Ecto neural progenitor cell (in vitro differentiated cells): ENCODE data around the gene PTER.
A peak's percentile ranks its signal among the peaks of the same experiment; 100 is the strongest.

Experiments
- DNase-seq: peaks from one replicate; pipeline ENCODE4 v3.0.0-alpha.2; 2018; ENCODE audit warnings: low spot score

PTER gene

GRCh38 chr10:16436758-16437539 is at the start of gene PTER:
Gene PTER, plus strand, starts transcription at chr10:16437010. Its CDS starts 47,375 bp downstream, at chr10:16484385.
- DNase-seq = peak; percentile 97

GRCh38 chr10:16392531-16393069 is 44.2 kb upstream of the PTER start:
- no peak for DNase-seq

- DNase-seq = no peak
Measured at GRCh38 chr10:16393271-16393858, 43.4 kb upstream of the PTER start.

- no peak for DNase-seq
Measured at GRCh38 chr10:16401416-16401815, 35.4 kb upstream of the PTER start.

- DNase-seq = no peak
Measured at GRCh38 chr10:16408379-16408778, 28.4 kb upstream of the PTER start.

- DNase-seq = no peak
Measured at GRCh38 chr10:16417341-16417740, 19.5 kb upstream of the PTER start.

- DNase-seq = no peak
Measured at GRCh38 chr10:16423599-16423998, 13.2 kb upstream of the PTER start.

GRCh38 chr10:16425449-16425848 is 11.4 kb upstream of the PTER start:
- no peak for DNase-seq

GRCh38 chr10:16429539-16429938 is 7.3 kb upstream of the PTER start:
- DNase-seq = no peak

- no peak for DNase-seq
Measured at GRCh38 chr10:16436367-16436757, 448 bp upstream of the PTER start.

- DNase-seq = no peak
Measured at GRCh38 chr10:16437540-16437894, 707 bp downstream of the PTER start.

- DNase-seq = no peak
Measured at GRCh38 chr10:16439295-16439694, 2.5 kb downstream of the PTER start.

- no peak for DNase-seq
Measured at GRCh38 chr10:16440396-16441133, 3.8 kb downstream of the PTER start.

GRCh38 chr10:16441173-16441840 is 4.5 kb downstream of the PTER start:
- DNase-seq = no peak

- no peak for DNase-seq
Measured at GRCh38 chr10:16442914-16443313, 6.1 kb downstream of the PTER start.

- no peak for DNase-seq
Measured at GRCh38 chr10:16445770-16446469, 9.1 kb downstream of the PTER start.

GRCh38 chr10:16449454-16449853 is 12.6 kb downstream of the PTER start:
- DNase-seq = no peak

GRCh38 chr10:16458166-16458955 is 21.6 kb downstream of the PTER start:
- no peak for DNase-seq

- no peak for DNase-seq
Measured at GRCh38 chr10:16459423-16459939, 22.7 kb downstream of the PTER start.

- no peak for DNase-seq
Measured at GRCh38 chr10:16466001-16466400, 29.2 kb downstream of the PTER start.

- no peak for DNase-seq
Measured at GRCh38 chr10:16470747-16471146, 33.9 kb downstream of the PTER start.
